Gastroesophageal sphincter (tissue), 4 donors: Measurements from ENCODE around the gene SEMA3A. TPM values are rescaled to one million over a fixed set of nuclear protein-coding genes. Genes with fewer than 3 reads are reported as not detected.
A peak's percentile ranks its signal among the peaks of the same experiment; 100 is the strongest.

ENCODE experiments used
- ATAC-seq: fragments of 150-250 bp; one replicate; pipeline ENCODE4 v1.9.1; 2016; ENCODE audit warnings: mild to moderate bottlenecking, moderate library complexity
- H3K27ac ChIP-seq, 4 donors: fragments of 200-600 bp; sonication (generic) in 3 of 4; 1 replicate in 3 of 4; 2 replicates in 1 of 4; pipeline ENCODE4 v1.5.1; 2016 to 2019
- H3K27me3 ChIP-seq: fragments of 200-600 bp; sonication (generic); one replicate; pipeline ENCODE4 v1.5.1; 2019
- H3K36me3 ChIP-seq, 2 donors: fragments of 200-600 bp; sonication (generic); one replicate each; pipeline ENCODE4 v1.5.1; 2019; ENCODE audit warnings: control low read depth in 1 of 2
- H3K4me1 ChIP-seq, 3 donors: fragments of 200-600 bp; sonication (generic); 1 replicate in 2 of 3; 2 replicates in 1 of 3; pipeline ENCODE4 v1.5.1; 2016 to 2019; ENCODE audit warnings: control low read depth in 2 of 3
- H3K4me3 ChIP-seq, 2 donors: fragments of 200-600 bp; sonication (generic); one replicate each; pipeline ENCODE4 v1.5.1; 2019; ENCODE audit warnings: mild to moderate bottlenecking in 1 of 2, moderate library complexity in 1 of 2
- H3K9me3 ChIP-seq, 3 donors: fragments of 200-600 bp; sonication (generic); one replicate each; pipeline ENCODE4 v1.5.1; 2017 to 2019; ENCODE audit warnings: control low read depth in 2 of 3
- CTCF ChIP-seq, 4 experiments: fragments of 200-600 bp in 2 of 4; fragments of 450-650 bp in 2 of 4; sonication (generic) in 1 of 4; IDR thresholded peaks; one replicate each; pipeline ENCODE4 v1.5.1; 2017 to 2019; ENCODE audit warnings: antibody characterized with exemption in 4 of 4, mild to moderate bottlenecking in 2 of 4, moderate library complexity in 2 of 4
- EP300 ChIP-seq: sonication (generic); formaldehyde crosslinking; IDR thresholded peaks from one replicate; pipeline ENCODE4 v1.6.1; 2017; ENCODE audit warnings: antibody characterized with exemption, mild to moderate bottlenecking
- POLR2A ChIP-seq, 2 donors: fragments of 450-650 bp; IDR thresholded peaks; one replicate each; pipeline ENCODE4 v1.6.1; 2017; ENCODE audit warnings: antibody characterized with exemption in 2 of 2, mild to moderate bottlenecking in 2 of 2, moderate library complexity in 1 of 2
- POLR2AphosphoS5 ChIP-seq: sonication (generic); formaldehyde crosslinking; IDR thresholded peaks from one replicate; pipeline ENCODE4 v1.6.1; 2017; ENCODE audit warnings: antibody characterized with exemption
- WGBS, 2 donors: methylation state at CpG; one replicate each; pipeline ENCODE4 v1.1.5; 2018; ENCODE audit warnings: low coverage in 1 of 2; 5-methylcytosine and 5-hydroxymethylcytosine counted together
- total RNA-seq, 4 donors: library from RNA; depleted of rRNA; stranded (reverse); fragments of >200 nt; gene quantifications; one replicate each; pipeline ENCODE4 v1.1.0, GENCODE V29; 2016

The SEMA3A gene
- total RNA-seq, 4 donors from 2014 or later, result 24.6 to 61.6 (median 33.0) TPM

GRCh38 chr7:83957333-83957732 is 237.3 kb downstream of the SEMA3A start:
- 57 to 62% methylated on average over 3 of the region's 3 CpGs for WGBS, 2 donors

GRCh38 chr7:83956104-83956503 is 238.5 kb downstream of the SEMA3A start:
- Histone ChIP-seq H3K9me3 (no peaks in the 10 kb centered on the region), H3K36me3 (peaks cover 0 to 5% of the 10 kb centered on the region in 2 donors), H3K4me3 (no peak overlapping the region), H3K27ac (no peak overlapping the region), H3K27me3 (no peaks in the 10 kb centered on the region), H3K4me1 (no peaks in the 10 kb centered on the region)
- no peak for ATAC-seq
- WGBS, 2 donors, result 48 to 58% methylated on average over 2 of the region's 2 CpGs
- TF ChIP-seq CTCF (IDR thresholded peaks at IDR 0.05) (no peak), POLR2AphosphoS5 (no peak), POLR2A (IDR thresholded peaks at IDR 0.05) (no peak), EP300 (no peak)

More at GRCh38 chr7:83957333-83957732, 237.3 kb downstream of the SEMA3A start:
- H3K9me3 ChIP-seq, result no peaks in the 10 kb centered on the region
- H3K4me3 ChIP-seq, result no peak overlapping the region
- no peak for ATAC-seq
- H3K36me3 ChIP-seq, result peaks cover 0 to 12% of the 10 kb centered on the region in 2 donors
- no peaks in the 10 kb centered on the region for H3K27me3 ChIP-seq
- TF ChIP-seq POLR2AphosphoS5 (no peak), POLR2A (IDR thresholded peaks at IDR 0.05) (no peak), CTCF (IDR thresholded peaks at IDR 0.05) (no peak), EP300 (no peak)
- H3K4me1 ChIP-seq, result no peaks in the 10 kb centered on the region
- H3K27ac ChIP-seq, result no peak overlapping the region

GRCh38 chr7:83952236-83952635 is 242.4 kb downstream of the SEMA3A start:
- no peak for ATAC-seq
- no peaks in the 10 kb centered on the region for H3K9me3 ChIP-seq
- H3K36me3 ChIP-seq, result no peaks in the 10 kb centered on the region
- no peaks in the 10 kb centered on the region for H3K4me1 ChIP-seq
- no peak overlapping the region for H3K27ac ChIP-seq
- H3K4me3 ChIP-seq, result no peak overlapping the region
- TF ChIP-seq EP300 (no peak), POLR2AphosphoS5 (no peak), CTCF (IDR thresholded peaks at IDR 0.05) (no peak), POLR2A (IDR thresholded peaks at IDR 0.05) (no peak)
- WGBS, 2 donors, result 44 to 47% methylated on average over 2 of the region's 2 CpGs
- H3K27me3 ChIP-seq, result no peaks in the 10 kb centered on the region

- Histone ChIP-seq H3K27me3 (no peaks in the 10 kb centered on the region), H3K9me3 (no peaks in the 10 kb centered on the region), H3K27ac (no peak overlapping the region), H3K4me3 (no peak overlapping the region), H3K36me3 (no peaks in the 10 kb centered on the region), H3K4me1 (no peaks in the 10 kb centered on the region)
- WGBS, 2 donors, result 81 to 83% methylated on average over 2 of the region's 2 CpGs
- no peak for ATAC-seq
- peak in 1 of 4 experiments; percentile 15 for TF ChIP-seq CTCF (IDR thresholded peaks at IDR 0.05)
- TF ChIP-seq POLR2AphosphoS5, result no peak
Observed at GRCh38 chr7:83947260-83947659, 247.3 kb downstream of the SEMA3A start.

GRCh38 chr7:83946801-83947200 is 247.8 kb downstream of the SEMA3A start:
- 91 to 98% methylated on average over 3 of the region's 3 CpGs for WGBS, 2 donors

More at GRCh38 chr7:83946801-83947200, 247.8 kb downstream of the SEMA3A start:
- H3K27me3 ChIP-seq, result no peaks in the 10 kb centered on the region
- H3K4me3 ChIP-seq, result no peak overlapping the region
- no peak overlapping the region for H3K27ac ChIP-seq
- H3K4me1 ChIP-seq, result no peaks in the 10 kb centered on the region
- no peaks in the 10 kb centered on the region for H3K36me3 ChIP-seq
- TF ChIP-seq CTCF (IDR thresholded peaks at IDR 0.05), result no peak
- no peak for TF ChIP-seq POLR2A (IDR thresholded peaks at IDR 0.05)
- no peak for TF ChIP-seq EP300
- no peak for TF ChIP-seq POLR2AphosphoS5
- ATAC-seq, result no peak
- no peaks in the 10 kb centered on the region for H3K9me3 ChIP-seq
